B cell (primary cell): ENCODE results near the gene CNOT6L. TPM values are rescaled to one million over a fixed set of nuclear protein-coding genes. Genes with fewer than 3 reads are reported as not detected.

Experiments
- ATAC-seq: fragments of 200-7000 bp; cut with Tn5 transposase; one replicate; pipeline ENCODE4 v1.10.0; 2021; ENCODE audit warnings: low read depth, mild to moderate bottlenecking, moderate number of reproducible peaks, moderate library complexity
- CTCF ChIA-PET: fragments of 350-600 bp; sonication (Branson Sonifier 250); formaldehyde crosslinking; loops from one replicate; lab custom pipeline; 2021; ENCODE audit warnings: antibody characterized with exemption, inconsistent platforms; lab: Charles Lee
- POLR2A ChIA-PET: fragments of 350-600 bp; sonication (Branson Sonifier 250); formaldehyde crosslinking; loops from one replicate; lab custom pipeline; 2021; ENCODE audit warnings: antibody characterized with exemption; lab: Charles Lee
- DNase-seq: peaks from one replicate; pipeline ENCODE4 v3.0.0; 2013
- H2AFZ ChIP-seq: 2 replicates; pipeline ENCODE4 v1.6.1; 2012; ENCODE audit warnings: mild to moderate bottlenecking, low read depth, low read length; ENCODE audit not compliant: insufficient read depth, poor library complexity, severe bottlenecking
- H3K27ac ChIP-seq, 2 donors: 1 replicate in 1 of 2; 2 replicates in 1 of 2; pipeline ENCODE4 v1.5.1; 2012 to 2013; ENCODE audit warnings: low read length in 2 of 2, mild to moderate bottlenecking in 2 of 2, moderate library complexity in 1 of 2
- H3K27me3 ChIP-seq, 4 experiments: fragments of 200-600 bp in 1 of 4; sonication (generic) in 1 of 4; replicated peaks in 1 of 4; 1 replicate in 2 of 4; 2 replicates in 2 of 4; pipeline versions ENCODE4 v1.6.1 to v1.7.0; 2013 to 2016; ENCODE audit warnings: low read length in 3 of 4, mild to moderate bottlenecking in 2 of 4, mixed read lengths in 1 of 4, moderate library complexity in 1 of 4; ENCODE audit not compliant: insufficient read depth in 4 of 4, control insufficient read depth in 3 of 4; ENCODE audit errors: control extremely low read depth in 1 of 4
- H3K36me3 ChIP-seq, 2 experiments: replicated peaks in 1 of 2; 1 replicate in 1 of 2; 2 replicates in 1 of 2; pipeline versions ENCODE4 v1.6.1 to v1.7.1; 2013; ENCODE audit warnings: low read length in 1 of 2; ENCODE audit not compliant: insufficient read depth in 2 of 2, control insufficient read depth in 1 of 2; ENCODE audit errors: control extremely low read depth in 1 of 2, extremely low read depth in 1 of 2
- H3K4me1 ChIP-seq, 2 donors: fragments of 200-600 bp in 1 of 2; sonication (generic) in 1 of 2; 1 replicate in 1 of 2; 2 replicates in 1 of 2; pipeline versions ENCODE4 v1.5.1 to v1.6.1; 2013 to 2017; ENCODE audit warnings: low read length in 2 of 2; ENCODE audit not compliant: control insufficient read depth in 2 of 2, insufficient read depth in 2 of 2
- H3K4me2 ChIP-seq: replicated peaks from 2 replicates; pipeline ENCODE3; 2012; ENCODE audit warnings: mild to moderate bottlenecking, low read depth, low read length; ENCODE audit not compliant: poor library complexity, severe bottlenecking
- H3K4me3 ChIP-seq, 5 experiments: fragments of 200-600 bp in 1 of 5; sonication (generic) in 1 of 5; 1 replicate in 3 of 5; 2 replicates in 2 of 5; pipeline versions ENCODE4 v1.5.1 to v1.7.0; 2011 to 2016; ENCODE audit warnings: low read length in 4 of 5, mild to moderate bottlenecking in 4 of 5, low read depth in 2 of 5, control low read depth in 1 of 5, moderate library complexity in 1 of 5; ENCODE audit not compliant: insufficient read depth in 1 of 5; ENCODE audit errors: control extremely low read depth in 1 of 5, extremely low read depth in 1 of 5
- H3K79me2 ChIP-seq: fragments of 200-600 bp; sonication (generic); one replicate; pipeline ENCODE4 v1.6.0; 2016; ENCODE audit warnings: low read length; ENCODE audit not compliant: control insufficient read depth, insufficient read depth
- H3K9ac ChIP-seq: fragments of 200-600 bp; sonication (generic); 2 replicates; pipeline ENCODE4 v1.6.1; 2017; ENCODE audit warnings: mild to moderate bottlenecking, low read length, moderate library complexity
- H3K9me3 ChIP-seq, 3 donors: one replicate each; pipeline versions ENCODE4 v1.6.1 to v1.7.1; 2013; ENCODE audit warnings: low read length in 2 of 3; ENCODE audit not compliant: control insufficient read depth in 2 of 3, insufficient read depth in 1 of 3; ENCODE audit errors: control extremely low read depth in 1 of 3
- H4K20me1 ChIP-seq: 2 replicates; pipeline ENCODE4 v1.6.0; 2012; ENCODE audit warnings: mild to moderate bottlenecking, low read length; ENCODE audit not compliant: insufficient read depth, control insufficient read depth, poor library complexity, severe bottlenecking
- H3K27ac Mint-ChIP-seq: one replicate; pipeline ENCODE4 v1.8.0; 2021; ENCODE audit warnings: mixed read lengths
- H3K27me3 Mint-ChIP-seq: one replicate; pipeline ENCODE4 v1.8.0; 2021; ENCODE audit warnings: mixed read lengths
- H3K4me1 Mint-ChIP-seq: one replicate; pipeline ENCODE4 v1.8.0; 2021; ENCODE audit warnings: mixed read lengths
- H3K4me3 Mint-ChIP-seq: one replicate; pipeline ENCODE4 v1.8.0; 2021; ENCODE audit warnings: mixed read lengths
- H3K9me3 Mint-ChIP-seq: one replicate; pipeline ENCODE4 v1.8.0; 2022; ENCODE audit warnings: mixed read lengths; ENCODE audit not compliant: insufficient read depth
- EZH2 ChIP-seq: IDR thresholded peaks from 2 replicates; pipeline ENCODE4 v1.6.1; 2012; ENCODE audit warnings: borderline replicate concordance, low read depth, mild to moderate bottlenecking, moderate library complexity, low read length; ENCODE audit not compliant: insufficient read depth, poor library complexity, severe bottlenecking
- WGBS: methylation state at CpG from one replicate; pipeline ENCODE4 v1.1.5; 2013; ENCODE audit warnings: missing lambda C conversion rate; ENCODE audit not compliant: insufficient coverage; 5-methylcytosine and 5-hydroxymethylcytosine counted together
- intact Hi-C: fragments of 100-400 bp; cut with micrococcal nuclease; formaldehyde crosslinking; loops from one replicate; pipeline ENCODE4 v1.10.0; 2022
- polyA plus RNA-seq: library from polyadenylated mRNA; depleted of rRNA; stranded (reverse); fragments of >200 nt; gene quantifications from 2 replicates; pipeline ENCODE4 v1.2.3, GENCODE V29; 2012
- total RNA-seq, 2 donors: library from RNA; stranded (reverse); fragments of 120-200 nt in 1 of 2; gene quantifications; 1 replicate in 1 of 2; 2 replicates in 1 of 2; pipeline versions ENCODE4 v1.2.3 to v1.2.4, GENCODE V29; 2013 to 2022
- TF ChIP-seq, protein P1 (sequence below): fragments of 200-600 bp; IDR thresholded peaks from one replicate; pipeline ENCODE4 v1.8.0; 2022; ENCODE audit warnings: antibody characterized with exemption, mild to moderate bottlenecking

Gene CNOT6L
- total and polyA plus RNA-seq, 2 donors (not counting 1 experiment from before 2014, with no cell fraction given): 18.8 to 119 TPM

- H4K20me1 ChIP-seq: no peaks in the 10 kb centered on the region
- no peak overlapping the region for H3K4me3 ChIP-seq
- H3K27me3 Mint-ChIP-seq: no peaks in the 10 kb centered on the region
- H2AFZ ChIP-seq: no peak overlapping the region
- CTCF ChIA-PET: no interaction called here
- ATAC-seq (no peak), DNase-seq (no peak)
- no peaks in the 10 kb centered on the region for H3K4me1 ChIP-seq
- H3K27ac Mint-ChIP-seq: no peak overlapping the region
- H3K79me2 ChIP-seq: no peaks in the 10 kb centered on the region
- intact Hi-C loops: no loop called here
- H3K27ac ChIP-seq: no peak overlapping the region
- no peaks in the 10 kb centered on the region for H3K36me3 ChIP-seq
- no peak overlapping the region for H3K4me2 ChIP-seq
- no peaks in the 10 kb centered on the region for H3K4me1 Mint-ChIP-seq
- H3K4me3 Mint-ChIP-seq: no peak overlapping the region
- POLR2A ChIA-PET: no interaction called here
- H3K9me3 Mint-ChIP-seq: no peaks in the 10 kb centered on the region
- H3K9me3 ChIP-seq: no peaks in the 10 kb centered on the region
- TF ChIP-seq EZH2: no peak
- TF ChIP-seq, protein P1, sequence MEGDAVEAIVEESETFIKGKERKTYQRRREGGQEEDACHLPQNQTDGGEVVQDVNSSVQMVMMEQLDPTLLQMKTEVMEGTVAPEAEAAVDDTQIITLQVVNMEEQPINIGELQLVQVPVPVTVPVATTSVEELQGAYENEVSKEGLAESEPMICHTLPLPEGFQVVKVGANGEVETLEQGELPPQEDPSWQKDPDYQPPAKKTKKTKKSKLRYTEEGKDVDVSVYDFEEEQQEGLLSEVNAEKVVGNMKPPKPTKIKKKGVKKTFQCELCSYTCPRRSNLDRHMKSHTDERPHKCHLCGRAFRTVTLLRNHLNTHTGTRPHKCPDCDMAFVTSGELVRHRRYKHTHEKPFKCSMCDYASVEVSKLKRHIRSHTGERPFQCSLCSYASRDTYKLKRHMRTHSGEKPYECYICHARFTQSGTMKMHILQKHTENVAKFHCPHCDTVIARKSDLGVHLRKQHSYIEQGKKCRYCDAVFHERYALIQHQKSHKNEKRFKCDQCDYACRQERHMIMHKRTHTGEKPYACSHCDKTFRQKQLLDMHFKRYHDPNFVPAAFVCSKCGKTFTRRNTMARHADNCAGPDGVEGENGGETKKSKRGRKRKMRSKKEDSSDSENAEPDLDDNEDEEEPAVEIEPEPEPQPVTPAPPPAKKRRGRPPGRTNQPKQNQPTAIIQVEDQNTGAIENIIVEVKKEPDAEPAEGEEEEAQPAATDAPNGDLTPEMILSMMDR: no peak
- WGBS: no CpG with 5 or more reads among the region's 1 CpG
- no peaks in the 10 kb centered on the region for H3K27me3 ChIP-seq
- no peak overlapping the region for H3K9ac ChIP-seq
These were observed 115.5 kb downstream of the CNOT6L start for GRCh38 chr4:77703666-77704065.

DNA sequence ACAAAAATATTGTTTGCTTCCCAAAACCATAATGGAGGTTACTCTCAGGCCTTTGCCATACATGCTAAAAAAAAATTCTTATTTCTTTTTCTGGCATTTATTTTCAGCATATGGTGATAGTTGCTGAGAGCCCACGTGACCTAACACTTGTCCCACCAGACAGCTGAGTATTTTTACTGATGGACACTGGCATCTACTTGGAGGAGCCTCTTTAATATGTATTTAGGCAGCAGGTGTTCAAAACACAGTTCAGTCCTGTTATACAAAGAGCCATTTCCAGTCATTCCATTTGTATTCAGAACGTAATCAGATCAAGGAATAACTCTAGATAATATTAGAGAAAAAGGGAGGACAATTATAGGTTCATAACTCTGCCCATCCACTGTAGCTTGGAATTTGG, 118.0 kb downstream of the CNOT6L start:
- Histone ChIP-seq H2AFZ (no peak overlapping the region), H3K9me3 (no peaks in the 10 kb centered on the region), H3K9ac (no peak overlapping the region), H3K79me2 (no peaks in the 10 kb centered on the region), H3K4me1 (no peaks in the 10 kb centered on the region), H3K36me3 (no peaks in the 10 kb centered on the region), H3K4me3 (no peak overlapping the region), H3K4me2 (no peak overlapping the region), H3K27me3 (no peaks in the 10 kb centered on the region), H3K27ac (no peak overlapping the region), H4K20me1 (no peaks in the 10 kb centered on the region)
- ATAC-seq (no peak), DNase-seq (no peak)
- H3K9me3 Mint-ChIP-seq: no peaks in the 10 kb centered on the region
- no peak for TF ChIP-seq EZH2
- TF ChIP-seq, protein P1: no peak
- CTCF ChIA-PET: no interaction called here
- WGBS: no CpG with 5 or more reads among the region's 2 CpGs
- H3K27me3 Mint-ChIP-seq: no peaks in the 10 kb centered on the region
- no peak overlapping the region for H3K27ac Mint-ChIP-seq
- POLR2A ChIA-PET: no interaction called here
- H3K4me1 Mint-ChIP-seq: no peaks in the 10 kb centered on the region
- no peak overlapping the region for H3K4me3 Mint-ChIP-seq
- intact Hi-C loops: no loop called here
